Measurements from ENCODE around the gene LCN9.
"Not testable (repeated sequence)": the region's sequence is repeated elsewhere in the genome, so short reads cannot be mapped to it uniquely, and the experiment has no call there.

LCN9 gene

GRCh38 chr9:135671591-135672041 lies 8.5 kb downstream of the LCN9 start:
- DNase-seq (ENCODE audit: low read depth in 2 of 2) = no peak

GRCh38 chr9:135672786-135673185 lies 9.7 kb downstream of the LCN9 start:
- not testable (repeated sequence) for DNase-seq (ENCODE audit: low read depth in 2 of 2)

- no peak for DNase-seq (ENCODE audit: low read depth in 2 of 2)
Observed at GRCh38 chr9:135673941-135674340, 10.8 kb downstream of the LCN9 start.

GRCh38 chr9:135674977-135675376 lies 11.9 kb downstream of the LCN9 start:
- no peak for DNase-seq (ENCODE audit: low read depth in 2 of 2)

- DNase-seq (ENCODE audit: low read depth in 2 of 2) = no peak
Observed at GRCh38 chr9:135676891-135677290, 13.8 kb downstream of the LCN9 start.

- DNase-seq (ENCODE audit: low read depth in 2 of 2) = no peak
Observed at GRCh38 chr9:135677641-135678168, 14.6 kb downstream of the LCN9 start.

- DNase-seq (ENCODE audit: low read depth in 2 of 2) = no peak
Observed at GRCh38 chr9:135678236-135679017, 15.3 kb downstream of the LCN9 start.

- no peak for DNase-seq (ENCODE audit: low read depth in 2 of 2)
Observed at GRCh38 chr9:135680056-135680455, 16.9 kb downstream of the LCN9 start.

- DNase-seq (ENCODE audit: low read depth in 2 of 2) = no peak
Observed at GRCh38 chr9:135681161-135681560, 18.1 kb downstream of the LCN9 start.

- DNase-seq (ENCODE audit: low read depth in 2 of 2) = no peak
Observed at GRCh38 chr9:135683401-135684034, 20.4 kb downstream of the LCN9 start.

GRCh38 chr9:135684691-135685090 lies 21.6 kb downstream of the LCN9 start:
- no peak for DNase-seq (ENCODE audit: low read depth in 2 of 2)

- DNase-seq (ENCODE audit: low read depth in 2 of 2) = no peak
Observed at GRCh38 chr9:135687216-135687615, 24.1 kb downstream of the LCN9 start.

- no peak for DNase-seq (ENCODE audit: low read depth in 2 of 2)
Observed at GRCh38 chr9:135689011-135689410, 25.9 kb downstream of the LCN9 start.

GRCh38 chr9:135690836-135691570 lies 27.9 kb downstream of the LCN9 start:
- no peak for DNase-seq (ENCODE audit: low read depth in 2 of 2)

- no peak for DNase-seq (ENCODE audit: low read depth in 2 of 2)
Observed at GRCh38 chr9:135692410-135692809, 29.3 kb downstream of the LCN9 start.

GRCh38 chr9:135693265-135693664 lies 30.2 kb downstream of the LCN9 start:
- DNase-seq (ENCODE audit: low read depth in 2 of 2) = no peak

GRCh38 chr9:135693771-135694170 lies 30.7 kb downstream of the LCN9 start:
- no peak for DNase-seq (ENCODE audit: low read depth in 2 of 2)

GRCh38 chr9:135694414-135694813 lies 31.3 kb downstream of the LCN9 start:
- DNase-seq (ENCODE audit: low read depth in 2 of 2) = no peak

GRCh38 chr9:135695036-135695435 lies 31.9 kb downstream of the LCN9 start:
- DNase-seq (ENCODE audit: low read depth in 2 of 2) = no peak

GRCh38 chr9:135695642-135696041 lies 32.5 kb downstream of the LCN9 start:
- DNase-seq (ENCODE audit: low read depth in 2 of 2) = no peak

GRCh38 chr9:135696446-135696845 lies 33.3 kb downstream of the LCN9 start:
- no peak for DNase-seq (ENCODE audit: low read depth in 2 of 2)

GRCh38 chr9:135697226-135697625 lies 34.1 kb downstream of the LCN9 start:
- no peak for DNase-seq (ENCODE audit: low read depth in 2 of 2)
